GM12891 (cell line): ENCODE results near the gene KCNK4.

Experiments
- POLR2A ChIP-seq: IDR thresholded peaks from 2 replicates; pipeline ENCODE4 v1.6.1; 2011; ENCODE audit warnings: low read depth, low read length, control low read depth
- POLR2AphosphoS5 ChIP-seq: IDR thresholded peaks from 2 replicates; pipeline ENCODE4 v1.6.1; 2011; ENCODE audit warnings: low read depth, low read length, control low read depth
- TAF1 ChIP-seq: IDR thresholded peaks from 2 replicates; pipeline ENCODE4 v1.6.1; 2011; ENCODE audit warnings: low read depth, low read length, control low read depth

DNA sequence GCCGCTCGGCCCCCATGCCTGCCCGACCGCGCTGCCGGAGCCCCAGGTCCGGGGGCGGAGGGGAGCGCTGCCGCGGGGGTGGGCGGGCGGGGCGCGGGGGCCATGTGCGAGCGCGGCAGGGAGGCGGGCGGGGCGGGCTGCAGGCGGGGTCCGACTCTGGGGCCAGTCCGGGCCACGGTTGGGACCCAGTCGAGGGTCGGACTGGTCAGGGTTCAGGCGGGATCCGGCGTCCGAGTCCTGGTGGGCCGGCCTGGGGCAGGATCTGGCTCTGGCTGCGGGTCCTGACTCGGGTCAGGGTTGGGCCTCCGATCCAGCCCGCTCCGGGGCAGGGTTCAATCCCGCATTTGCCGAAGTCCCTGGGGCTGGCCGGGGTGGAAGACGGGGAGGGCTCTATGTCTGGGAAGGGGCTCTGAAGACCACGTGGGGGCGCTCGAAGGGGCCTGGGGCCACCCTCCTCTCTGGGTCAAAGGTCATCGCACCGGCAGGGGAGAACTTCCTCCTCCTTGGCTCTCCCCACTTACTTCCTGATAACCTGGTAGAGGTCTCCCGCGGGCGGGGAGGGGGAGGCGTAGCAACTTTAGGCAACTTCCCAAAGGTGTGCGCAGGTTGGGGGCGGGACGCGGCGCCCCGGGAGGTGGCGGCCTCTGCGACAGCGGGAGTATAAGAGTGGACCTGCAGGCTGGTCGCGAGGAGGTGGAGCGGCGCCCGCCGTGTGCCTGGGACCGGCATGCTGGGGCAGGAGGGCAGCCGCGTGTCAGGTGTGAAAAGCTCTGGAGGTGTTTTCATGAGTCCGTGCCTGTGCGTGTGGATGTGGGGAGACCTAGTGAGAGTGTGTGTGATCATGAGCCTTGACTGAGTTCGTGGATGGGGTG is 14.8 kb downstream of the KCNK4 start:
- TF ChIP-seq TAF1, result no peak
- 0 out of 2 replicates have a peak, but pooled peaks have one; percentile 2 for TF ChIP-seq POLR2A
- TF ChIP-seq POLR2AphosphoS5, result peak; percentile 43; the same call in 1 of the 2 replicates
